ENCODE data around the gene NEAT1. TPM values are rescaled to one million over a fixed set of nuclear protein-coding genes. Genes with fewer than 3 reads are reported as not detected.

The NEAT1 gene
- total RNA-seq, result 100 to 1,000 TPM; 537 to 773 (median 608) TPM

GRCh38 chr11:65422633-65423515, at the start of gene NEAT1:
Gene NEAT1 (plus strand): TSS chr11:65422798.
- no peak for TF ChIP-seq CTCF (IDR thresholded peaks at IDR 0.05; ENCODE audit: low read depth)

- no peak for TF ChIP-seq CTCF (IDR thresholded peaks at IDR 0.05; ENCODE audit: low read depth)
Observed at GRCh38 chr11:65373839-65374580, 48.6 kb upstream of the NEAT1 start.

DNA sequence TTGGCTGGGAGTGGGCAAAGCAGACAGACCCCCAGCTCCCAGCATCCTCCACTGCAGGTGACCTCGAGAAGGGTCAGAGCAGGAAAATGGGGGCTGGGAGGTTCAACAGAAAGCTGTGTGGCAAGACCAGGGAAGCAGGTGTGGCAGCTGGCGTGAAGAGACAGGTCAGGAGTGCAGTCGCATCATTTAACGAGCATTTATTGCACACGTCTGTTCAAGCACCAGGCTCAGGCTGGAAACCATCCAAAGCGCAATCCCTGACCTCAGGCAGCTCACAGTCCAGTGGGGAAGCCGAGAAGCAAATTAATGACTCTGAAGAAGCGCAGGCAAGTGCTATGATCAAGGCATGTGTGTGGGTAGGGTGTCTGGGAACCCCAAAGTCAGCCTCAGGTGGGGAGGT, 47.6 kb upstream of the NEAT1 start:
- no peak for TF ChIP-seq CTCF (IDR thresholded peaks at IDR 0.05; ENCODE audit: low read depth)

GRCh38 chr11:65376138-65376713, 46.4 kb upstream of the NEAT1 start:
- no peak for TF ChIP-seq CTCF (IDR thresholded peaks at IDR 0.05; ENCODE audit: low read depth)

GRCh38 chr11:65377036-65377435, 45.6 kb upstream of the NEAT1 start:
- TF ChIP-seq CTCF (IDR thresholded peaks at IDR 0.05; ENCODE audit: low read depth), result no peak

- TF ChIP-seq CTCF (IDR thresholded peaks at IDR 0.05; ENCODE audit: low read depth), result no peak
Observed at GRCh38 chr11:65377777-65378176, 44.8 kb upstream of the NEAT1 start.
